ENCODE data around the gene CARD10.

GRCh38 chr22:37504964-37505363 lies 14.3 kb downstream of the CARD10 start:
- TF ChIP-seq CTCF (conservative IDR thresholded peaks at IDR 0.05; ENCODE audit: low read length) (no peak), EZH2phosphoT487 (IDR thresholded peaks at IDR 0.05; ENCODE audit: borderline replicate concordance) (no peak)

Data from Loucy (cell line).